ENCODE results near the gene NTNG1. TPM values are rescaled to one million over a fixed set of nuclear protein-coding genes. Genes with fewer than 3 reads are reported as not detected.

Gene NTNG1
- total RNA-seq, 1 experiment from 2014 or later = 1.5 TPM

- Histone ChIP-seq H3K79me2 (ENCODE audit: insufficient read depth, low read length) (no peaks in the 10 kb centered on the region), H3K27ac (ENCODE audit: insufficient read length, low read depth, low read length) (no peak overlapping the region), H2BK15ac (ENCODE audit: low read depth, low read length) (no peak overlapping the region), H3K56ac (ENCODE audit: insufficient read length, low read depth, low read length) (no peak overlapping the region), H3K4ac (ENCODE audit: low read depth, low read length) (no peak overlapping the region), H3K9ac (ENCODE audit: extremely low read depth, insufficient read length, low read length) (no peak overlapping the region), H3T11ph (ENCODE audit: low read length) (no peak overlapping the region), H4K5ac (ENCODE audit: insufficient read length, low read depth, low read length) (no peak overlapping the region), H3K9me3 (ENCODE audit: control insufficient read depth, low read depth, low read length) (no peaks in the 10 kb centered on the region), H2BK120ac (ENCODE audit: low read depth, low read length, poor library complexity, severe bottlenecking) (no peak overlapping the region), H2AK5ac (ENCODE audit: insufficient read length, low read length) (no peak overlapping the region), H3K18ac (ENCODE audit: insufficient read length, low read depth, low read length) (no peak overlapping the region), H3K27me3 (ENCODE audit: insufficient read depth, low read length) (no peaks in the 10 kb centered on the region), H4K8ac (replicated peaks; ENCODE audit: insufficient read length, low read depth, low read length) (no peak overlapping the region), H3K4me2 (ENCODE audit: insufficient read depth, insufficient read length, low read length) (no peak overlapping the region), H4K20me1 (ENCODE audit: control insufficient read depth, insufficient read depth, insufficient read length) (no peaks in the 10 kb centered on the region), H3K23ac (ENCODE audit: insufficient read length, low read depth, low read length) (no peak overlapping the region), H3K4me1 (ENCODE audit: insufficient read depth, low read length) (peaks cover 8% of the 10 kb centered on the region; the same call in 1 of the 2 replicates), H3K14ac (ENCODE audit: insufficient read depth, low read length) (no peak overlapping the region), H2BK12ac (ENCODE audit: insufficient read length, low read depth, low read length) (no peak overlapping the region), H2BK20ac (ENCODE audit: low read depth, low read length, poor library complexity, severe bottlenecking) (no peak overlapping the region), H3K23me2 (ENCODE audit: insufficient read length, low read depth, low read length, poor library complexity, severe bottlenecking) (no peaks in the 10 kb centered on the region), H2BK5ac (ENCODE audit: insufficient read length, low read length) (no peak overlapping the region), H2AFZ (ENCODE audit: low read length) (peak overlapping the region; percentile 32), H3K79me1 (ENCODE audit: insufficient read depth, low read depth, low read length, poor library complexity, severe bottlenecking) (no peaks in the 10 kb centered on the region), H4K91ac (ENCODE audit: insufficient read length, low read depth, low read length) (no peak overlapping the region)
- peaks cover 14% of the 10 kb centered on the region in 2 experiments; a peak in 3 of 4 replicates for H3K4me1 Mint-ChIP-seq
- no peak for DNase-seq
- no CpG with 5 or more reads among the region's 5 CpGs for WGBS (ENCODE audit: extremely low coverage, insufficient read length, low lambda C conversion rate)
- H3K27me3 Mint-ChIP-seq (ENCODE audit: low read depth) = no peaks in the 10 kb centered on the region
- H3K36me3 Mint-ChIP-seq (ENCODE audit: insufficient read depth in 1 of 3, low read depth in 3 of 3) = 0 out of 7 replicates have a peak, but pooled peaks cover 0 to 3% (median 0%) of the 10 kb centered on the region in 3 experiments
- no peak overlapping the region for H3K27ac Mint-ChIP-seq
- no peak overlapping the region for H3K4me3 Mint-ChIP-seq
- peaks cover 2 to 3% of the 10 kb centered on the region in 2 experiments; a peak in 3 of 5 replicates for H3K9me3 Mint-ChIP-seq
- TF ChIP-seq CTCF (conservative IDR thresholded peaks at IDR 0.05) = no peak
Observed at GRCh38 chr1:107198561-107198960, 57.7 kb downstream of the NTNG1 start.
